GM19240 (cell line): ENCODE results near the gene MEIS2.

Experiments used
- DNase-seq: peaks from one replicate; pipeline ENCODE4 v3.0.0; 2011; ENCODE audit warnings: low spot score; ENCODE audit not compliant: insufficient read length

The MEIS2 gene

DNA sequence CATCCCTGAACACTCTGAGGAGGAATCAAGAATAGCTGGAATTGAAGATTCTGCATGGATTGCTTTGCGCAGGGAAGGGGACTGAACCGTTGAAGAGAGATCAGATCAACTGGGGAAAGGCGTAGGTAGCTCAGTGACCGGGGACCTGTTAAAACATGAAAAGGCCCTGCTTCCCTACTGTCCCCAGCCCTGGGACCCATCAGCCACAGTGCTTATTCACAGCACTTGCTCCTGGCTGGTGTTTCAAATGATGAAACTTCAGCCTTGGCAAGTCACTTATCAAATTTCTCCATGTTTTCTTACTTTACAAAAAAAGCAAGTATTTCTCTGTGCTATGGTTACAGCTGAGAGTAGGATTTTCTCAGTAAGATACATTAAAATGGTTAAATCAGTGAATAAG is 199.3 kb downstream of the MEIS2 start:
- DNase-seq: no peak

DNA sequence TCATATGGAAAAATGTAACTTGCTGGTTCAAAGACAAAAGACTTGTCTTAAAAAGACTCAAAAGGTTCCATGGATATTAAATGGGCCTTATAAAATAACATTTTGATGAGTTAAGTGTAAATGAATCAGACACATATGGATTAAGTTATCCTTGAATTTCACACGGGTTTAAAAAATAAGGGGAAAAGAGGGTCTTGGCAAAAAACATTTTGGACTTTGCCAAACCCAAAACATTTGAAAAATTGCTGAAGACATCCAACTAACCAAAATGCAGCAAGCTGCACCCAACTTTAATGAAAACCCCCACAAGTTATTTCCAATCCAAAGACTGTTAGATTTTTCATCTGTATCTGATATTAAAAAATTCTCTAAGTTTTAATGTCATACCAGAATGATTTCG is 200.7 kb downstream of the MEIS2 start:
- DNase-seq: no peak

DNA sequence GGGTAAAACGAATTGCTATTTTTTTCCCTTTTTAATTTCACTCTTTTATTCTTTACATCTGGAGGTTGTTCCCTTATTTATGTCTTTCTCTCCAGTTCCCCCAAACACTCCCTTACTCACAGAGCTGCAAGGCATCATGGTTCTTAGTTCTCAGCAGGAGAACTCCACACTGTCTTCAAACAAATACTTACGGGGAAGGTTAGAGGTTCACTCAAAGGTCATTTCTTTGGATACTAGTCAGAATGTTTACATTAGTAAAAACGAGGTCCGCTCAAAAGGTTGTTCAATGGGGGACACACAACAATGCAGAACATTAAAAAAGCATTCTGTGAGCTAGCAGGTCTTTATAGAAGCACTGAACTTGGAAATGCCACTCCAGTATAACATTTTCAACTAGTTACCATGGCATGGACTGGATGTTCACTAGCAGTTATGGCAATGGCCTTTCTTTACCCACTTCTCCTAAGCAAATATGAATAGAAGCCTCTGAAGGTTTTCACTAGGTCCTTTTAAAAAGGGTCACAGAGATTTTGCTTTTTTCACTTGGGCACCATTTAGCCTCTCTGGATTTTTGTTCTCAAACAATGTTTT is 201.7 kb downstream of the MEIS2 start:
- no peak for DNase-seq

DNA sequence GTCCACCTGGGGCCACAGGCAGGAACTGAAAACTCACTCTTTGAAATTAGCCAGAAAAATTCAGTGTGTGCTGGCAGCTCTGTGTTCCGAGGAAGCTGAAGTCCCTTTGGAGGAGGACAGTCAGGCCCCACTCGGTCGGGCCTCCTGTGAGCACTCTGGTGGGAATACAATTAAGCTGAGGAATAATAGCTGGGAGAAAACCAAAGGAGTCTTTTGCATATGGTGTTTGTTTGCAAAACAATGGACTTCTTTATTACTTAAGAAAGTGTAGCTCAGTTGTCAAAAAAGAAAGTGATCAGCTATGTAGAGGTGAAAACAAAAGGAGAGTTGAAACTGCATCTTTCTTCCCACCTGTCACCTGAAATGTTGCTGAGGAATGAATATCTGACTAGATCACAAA is 202.5 kb downstream of the MEIS2 start:
- no peak for DNase-seq

DNA sequence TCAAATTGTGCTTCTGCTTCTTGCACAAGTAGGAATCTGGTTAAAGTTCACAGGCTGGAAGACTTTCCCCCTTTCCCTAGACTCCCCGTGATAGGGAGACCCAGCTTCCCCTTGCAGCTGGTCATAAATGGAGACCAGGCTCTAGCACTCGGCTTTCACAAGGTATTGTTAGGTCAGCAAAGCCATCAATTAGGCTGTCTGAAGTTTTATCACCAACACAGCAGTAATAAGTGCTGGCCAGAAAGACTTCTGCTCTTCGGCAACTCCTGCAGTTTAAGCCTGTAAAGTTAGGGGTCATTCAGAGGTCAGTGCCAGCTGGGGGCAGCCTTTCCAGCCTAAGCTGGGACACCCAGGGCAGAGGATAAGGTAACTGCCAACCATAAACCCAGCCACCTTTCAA is 203.4 kb downstream of the MEIS2 start:
- DNase-seq: no peak

DNA sequence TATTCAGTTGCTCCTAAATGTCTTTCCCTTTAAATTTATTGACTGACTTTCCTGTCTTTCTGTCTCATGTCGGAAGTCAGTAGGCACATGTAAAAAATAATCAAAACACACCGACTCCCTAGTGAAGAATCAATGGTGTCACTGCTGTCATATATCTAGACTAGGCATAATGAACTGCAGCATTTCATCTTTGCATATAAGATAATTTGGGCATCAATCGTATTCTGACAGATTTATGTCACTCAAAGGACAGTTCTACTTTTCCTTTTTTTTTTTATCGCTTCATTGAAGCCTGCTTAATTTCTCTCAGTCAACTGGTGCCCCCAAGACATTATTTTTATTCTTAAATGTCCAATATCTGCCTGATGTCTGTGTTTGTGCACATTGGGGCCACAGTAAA is 206.3 kb downstream of the MEIS2 start:
- no peak for DNase-seq

DNA sequence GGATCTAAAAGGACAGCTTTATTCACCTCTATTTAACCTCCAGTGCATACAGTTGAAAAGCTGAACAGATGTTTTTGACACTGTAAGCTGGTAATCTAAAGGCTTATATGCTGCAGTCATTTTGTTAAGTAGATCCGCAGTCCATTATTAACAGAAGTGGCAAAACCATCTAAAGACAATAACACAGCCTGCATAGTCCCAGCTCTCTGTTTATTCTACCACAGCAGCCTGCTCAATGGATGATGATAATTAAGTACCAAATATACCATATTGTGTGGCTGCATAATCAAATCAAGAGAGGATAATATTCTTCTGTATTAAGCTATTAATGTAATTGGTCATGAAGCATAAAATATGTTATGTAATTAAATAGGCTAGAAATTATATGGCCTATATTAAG is 207.1 kb downstream of the MEIS2 start:
- DNase-seq: no peak

DNA sequence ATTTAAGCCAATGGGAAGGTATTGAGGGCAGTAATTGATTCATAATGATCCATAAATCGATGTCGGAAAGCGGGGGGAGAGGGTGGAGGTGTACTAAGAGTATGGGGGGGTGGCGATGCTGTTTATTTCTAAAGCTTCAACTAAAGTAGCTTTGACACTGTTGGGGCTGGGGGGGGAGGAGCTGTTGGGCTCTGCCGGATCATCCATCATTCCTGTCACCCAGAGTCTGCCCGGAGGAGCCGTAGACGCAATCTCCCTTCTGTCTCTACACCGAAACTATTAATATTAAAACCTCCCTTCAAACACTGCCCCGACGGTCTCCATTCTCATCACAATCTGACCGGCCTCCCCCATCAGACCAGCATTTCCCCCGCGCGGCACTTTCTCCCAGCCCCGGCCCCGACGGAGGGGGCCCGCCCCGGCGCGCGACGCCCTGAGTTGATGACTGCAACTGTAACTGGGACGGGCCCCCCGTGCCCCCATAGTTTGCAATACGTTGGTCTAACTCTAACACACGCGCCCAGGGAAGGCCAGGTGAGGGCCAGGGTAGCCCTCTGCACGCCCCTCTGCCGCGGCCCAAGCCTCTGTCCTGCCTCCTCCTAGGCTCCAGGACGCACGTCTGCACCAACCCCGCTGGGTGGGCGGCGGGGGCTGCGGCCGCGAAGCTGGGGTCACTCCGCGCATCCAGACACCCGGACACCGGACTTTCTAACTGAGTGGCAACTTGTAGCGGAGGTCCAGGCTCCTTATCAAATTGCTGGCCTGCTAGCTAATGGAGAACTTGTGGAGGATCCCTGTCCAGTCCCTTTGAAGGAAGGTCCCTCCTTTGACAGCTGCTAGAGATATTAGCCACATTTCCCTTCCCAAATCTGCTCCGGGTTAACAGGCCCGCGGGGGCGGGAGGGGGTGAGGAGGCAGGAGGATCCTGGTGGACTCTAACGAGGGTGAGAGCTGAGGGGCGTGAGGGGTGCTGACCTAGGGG is 212.0 kb downstream of the MEIS2 start:
- no peak for DNase-seq

DNA sequence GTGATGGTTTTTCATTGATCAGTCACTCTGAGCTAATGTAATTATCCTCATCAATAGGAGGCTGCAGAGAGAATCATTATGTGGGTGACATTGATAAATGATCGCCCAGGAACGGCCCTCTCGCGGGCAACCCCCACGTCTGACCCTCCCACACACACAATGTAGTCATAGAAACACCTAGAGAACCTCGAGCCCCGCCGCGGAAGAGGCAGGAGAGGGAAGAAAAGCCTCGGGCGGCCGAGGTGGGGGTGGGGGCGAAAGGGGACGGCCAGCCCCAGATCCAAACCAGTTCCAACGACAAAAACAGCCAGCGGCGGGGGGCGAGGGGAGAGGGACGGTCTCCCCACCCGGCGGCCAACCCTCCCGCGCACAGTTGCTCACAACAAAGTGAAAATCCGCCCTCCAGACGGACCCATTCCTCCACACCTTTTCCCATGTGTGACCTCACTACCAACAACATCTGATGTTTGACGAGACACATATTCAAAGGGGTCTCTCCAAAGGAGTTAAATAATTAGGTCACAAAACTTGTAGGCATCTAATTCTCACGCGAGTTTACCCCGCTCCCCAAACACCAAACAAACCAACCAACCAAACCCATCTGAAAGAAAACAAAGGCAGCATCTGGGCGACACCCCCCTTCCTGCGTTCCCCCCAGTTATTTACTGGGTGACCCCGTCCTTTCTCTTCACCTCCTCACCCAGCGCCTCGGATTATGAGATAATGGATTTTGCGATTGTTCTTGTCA is 213.0 kb downstream of the MEIS2 start:
- DNase-seq: no peak

DNA sequence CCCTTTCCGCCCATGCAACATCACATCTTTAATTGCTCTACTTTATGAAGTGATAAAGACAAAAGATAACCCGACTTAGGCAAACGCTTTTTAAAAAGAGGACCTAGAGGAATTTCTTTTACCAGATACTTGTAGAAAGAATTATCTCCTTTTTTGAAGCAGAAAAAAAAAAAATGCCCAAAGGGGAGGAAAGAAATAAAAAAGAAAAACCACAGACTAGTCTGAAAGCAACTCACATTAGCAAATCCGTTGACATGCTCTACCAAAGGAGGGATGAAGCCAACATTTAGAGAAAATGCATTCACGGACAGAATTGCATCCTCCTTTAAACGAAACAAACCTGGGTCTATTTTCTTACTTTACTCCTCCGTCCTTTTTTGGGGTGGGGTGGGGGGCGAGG is 213.6 kb downstream of the MEIS2 start:
- no peak for DNase-seq

DNA sequence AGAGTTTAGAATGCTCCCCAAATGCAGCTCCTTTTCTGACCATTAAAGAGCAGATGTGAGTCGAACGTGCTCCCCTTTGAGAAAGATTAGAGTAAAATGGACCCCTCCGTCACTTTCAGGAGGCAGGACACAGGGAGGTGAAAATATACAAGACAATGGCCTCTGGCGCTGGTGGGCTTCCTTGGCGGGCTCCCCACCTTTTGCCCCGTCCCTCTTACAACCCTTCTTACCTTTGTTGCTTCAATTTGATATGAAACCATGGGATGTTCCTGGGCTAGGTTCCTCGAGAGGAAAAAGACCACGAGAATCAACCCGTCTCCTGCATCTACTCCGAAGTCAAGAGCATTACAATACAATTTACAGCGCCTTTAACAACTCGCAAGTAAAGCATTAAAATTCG is 214.2 kb downstream of the MEIS2 start:
- DNase-seq: no peak

DNA sequence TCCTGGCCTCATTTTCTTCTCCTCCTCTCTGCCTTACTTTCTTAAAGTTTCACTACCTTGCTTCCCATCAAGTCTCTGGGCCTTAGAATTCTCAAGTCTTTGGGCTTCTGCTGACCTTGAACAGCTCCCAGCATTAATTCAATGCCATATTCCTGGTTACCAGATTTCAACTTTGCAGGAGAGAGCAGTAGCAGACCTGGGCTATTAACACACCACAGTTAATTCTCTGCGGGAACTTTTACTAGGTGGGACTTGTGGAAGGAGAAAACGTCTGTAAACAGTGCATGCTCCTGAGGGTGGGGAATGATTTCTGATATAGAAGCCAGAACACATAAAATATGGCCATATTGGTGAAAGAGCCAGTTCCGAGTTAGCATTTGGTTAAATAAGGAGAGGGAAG is 214.6 kb downstream of the MEIS2 start:
- DNase-seq: no peak

DNA sequence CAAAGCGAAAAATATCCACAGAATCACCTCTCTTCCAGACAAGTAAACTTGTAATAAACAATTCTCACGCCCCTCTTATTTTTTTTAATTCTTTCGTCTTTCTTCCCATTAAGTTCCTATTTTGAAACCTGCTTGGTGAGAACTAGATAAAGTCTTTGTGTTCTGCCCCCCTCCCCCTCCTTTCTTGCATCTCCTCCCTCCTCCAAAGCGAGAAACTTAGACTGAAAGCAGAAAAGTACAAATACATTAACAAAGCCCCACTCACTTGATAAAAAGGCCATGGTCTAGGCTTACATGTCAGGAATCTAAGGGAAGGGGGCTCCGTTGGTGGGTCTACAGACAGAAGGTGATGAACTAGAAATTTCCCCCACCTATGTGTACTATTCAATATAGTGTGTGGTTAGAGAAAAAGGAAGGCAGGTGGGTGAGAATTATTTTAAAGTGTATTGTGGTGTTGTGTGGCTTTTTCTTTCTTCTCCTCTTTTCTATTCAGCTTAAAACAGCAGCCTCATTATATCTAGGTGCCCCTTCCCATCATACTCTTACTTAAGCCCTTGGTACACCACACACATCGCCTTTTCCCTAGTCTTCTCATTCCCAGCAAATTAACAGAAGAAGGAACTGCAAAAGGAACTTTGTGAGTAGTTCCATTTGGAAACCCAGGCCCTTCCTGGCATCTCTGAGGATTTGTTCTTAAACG is 215.3 kb downstream of the MEIS2 start:
- no peak for DNase-seq

DNA sequence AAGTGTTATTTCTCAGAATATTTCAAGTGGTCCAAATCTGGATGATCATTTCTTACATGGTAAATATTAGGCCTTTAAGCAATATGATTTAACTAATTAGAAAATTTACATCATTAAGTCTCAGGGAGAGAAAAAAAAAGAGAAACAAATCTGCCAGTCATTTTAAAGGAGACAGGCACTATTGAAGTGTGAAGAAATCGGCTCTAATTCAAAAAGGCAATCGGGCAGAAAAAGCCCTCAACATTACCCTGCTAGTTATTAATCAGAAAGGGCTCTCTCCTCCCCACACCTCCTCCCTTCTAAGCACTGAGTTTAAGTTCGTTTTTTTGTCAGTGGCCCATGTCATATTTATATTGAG is 215.9 kb downstream of the MEIS2 start:
- no peak for DNase-seq

DNA sequence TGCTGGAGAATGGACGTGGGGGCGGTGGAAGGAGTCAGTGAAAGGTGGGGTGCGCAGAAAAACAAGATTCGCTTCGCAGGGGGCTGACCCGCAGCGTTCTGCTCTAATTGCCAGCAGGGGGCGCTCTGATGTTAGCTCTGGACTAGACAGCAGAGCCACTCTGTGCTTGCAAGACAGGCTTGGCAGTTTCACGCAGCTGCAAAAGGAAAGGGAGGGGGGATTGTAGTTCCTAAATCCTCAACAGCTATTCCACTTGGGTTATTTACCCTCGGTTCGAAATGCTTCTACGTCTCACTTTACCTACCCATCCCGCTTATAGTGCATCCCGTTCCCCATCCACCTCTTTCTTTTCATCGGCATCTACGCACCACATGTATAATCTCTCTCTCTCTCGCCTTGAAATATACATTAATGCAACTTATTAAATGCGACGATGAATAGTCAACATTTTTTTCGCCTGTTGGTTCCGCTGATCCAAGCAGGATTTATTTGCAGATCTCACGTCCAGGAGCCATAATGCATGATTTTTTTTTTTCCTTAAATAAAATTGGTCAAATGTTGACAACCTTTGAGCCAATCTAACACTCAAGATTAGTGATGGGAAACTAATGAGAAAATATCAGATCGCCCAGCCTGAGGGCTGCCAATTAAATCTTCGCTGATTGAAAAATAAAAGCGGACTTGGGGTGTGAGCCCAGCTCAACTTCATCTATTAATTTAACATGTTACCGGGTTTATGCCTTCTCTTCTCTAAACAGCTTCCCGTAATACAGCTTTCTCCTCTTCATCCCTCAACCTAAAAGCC is 216.4 kb downstream of the MEIS2 start:
- peak; percentile 68 for DNase-seq

DNA sequence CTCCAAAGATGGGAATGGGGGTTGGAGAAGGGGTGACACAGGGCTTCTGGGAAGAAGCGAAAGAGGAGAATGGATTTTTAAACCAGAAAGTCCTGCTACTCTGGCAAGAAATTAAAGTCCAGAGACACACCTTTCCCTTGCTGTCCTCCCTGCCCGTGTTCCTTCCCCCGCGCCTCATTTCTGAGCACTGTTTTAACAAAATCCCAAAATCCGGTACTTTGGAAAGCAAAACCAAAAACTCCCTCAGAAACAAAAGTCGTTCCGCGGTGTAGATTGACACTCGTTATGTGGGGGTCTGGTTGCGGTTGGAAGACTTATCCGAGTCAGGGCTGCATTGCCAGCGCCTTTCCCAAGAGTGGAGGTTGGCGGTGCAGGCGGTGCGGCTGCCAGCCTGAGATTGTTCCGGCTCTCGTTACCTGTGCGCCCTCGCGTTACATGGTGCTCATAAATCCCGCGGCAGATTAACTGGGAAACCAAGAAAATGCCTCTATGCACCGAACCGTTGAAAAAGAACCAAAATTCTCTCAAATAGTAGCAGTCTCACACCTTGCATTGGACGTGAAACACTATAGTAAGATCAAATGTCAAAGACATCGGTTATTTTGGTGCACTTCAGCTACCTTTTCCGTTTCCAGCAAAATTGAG is 217.7 kb downstream of the MEIS2 start:
- DNase-seq: no peak

DNA sequence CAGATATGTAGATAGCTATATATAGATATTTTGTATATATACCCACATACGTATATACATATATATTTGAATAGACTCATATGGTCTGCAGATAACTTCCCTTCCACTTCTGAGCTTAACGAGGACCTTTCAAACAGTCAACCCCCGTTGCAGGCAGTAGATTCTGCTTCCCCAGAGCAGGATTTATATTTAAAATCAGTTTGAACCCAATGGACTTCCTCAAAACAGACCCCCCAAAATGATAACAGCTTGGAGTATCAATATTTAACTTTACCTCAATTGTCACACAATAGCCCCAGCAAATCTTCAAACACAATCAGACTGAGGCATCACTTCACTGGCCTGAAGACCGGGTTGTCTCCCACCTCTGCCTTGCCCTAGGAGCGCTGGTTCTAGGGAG is 218.3 kb downstream of the MEIS2 start:
- no peak for DNase-seq

DNA sequence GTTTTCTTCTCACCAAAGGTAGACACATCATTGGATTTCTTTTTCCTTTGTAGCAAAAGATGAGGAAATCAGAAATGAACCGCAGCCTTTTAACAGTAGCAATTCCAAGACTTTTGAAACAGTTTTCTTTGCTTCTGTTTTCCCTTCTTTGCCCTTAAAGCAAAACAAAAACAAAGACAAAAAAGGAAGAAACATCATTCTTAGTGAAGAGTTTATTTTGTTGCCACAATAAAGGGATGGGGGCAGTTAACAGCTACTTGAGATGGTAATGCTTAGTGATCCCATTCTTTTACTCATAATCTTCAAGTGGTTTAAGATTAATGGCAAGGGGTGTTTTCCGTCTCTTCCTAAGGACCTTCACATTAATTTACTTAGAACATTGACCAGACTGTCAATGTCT is 218.8 kb downstream of the MEIS2 start:
- DNase-seq: no peak

DNA sequence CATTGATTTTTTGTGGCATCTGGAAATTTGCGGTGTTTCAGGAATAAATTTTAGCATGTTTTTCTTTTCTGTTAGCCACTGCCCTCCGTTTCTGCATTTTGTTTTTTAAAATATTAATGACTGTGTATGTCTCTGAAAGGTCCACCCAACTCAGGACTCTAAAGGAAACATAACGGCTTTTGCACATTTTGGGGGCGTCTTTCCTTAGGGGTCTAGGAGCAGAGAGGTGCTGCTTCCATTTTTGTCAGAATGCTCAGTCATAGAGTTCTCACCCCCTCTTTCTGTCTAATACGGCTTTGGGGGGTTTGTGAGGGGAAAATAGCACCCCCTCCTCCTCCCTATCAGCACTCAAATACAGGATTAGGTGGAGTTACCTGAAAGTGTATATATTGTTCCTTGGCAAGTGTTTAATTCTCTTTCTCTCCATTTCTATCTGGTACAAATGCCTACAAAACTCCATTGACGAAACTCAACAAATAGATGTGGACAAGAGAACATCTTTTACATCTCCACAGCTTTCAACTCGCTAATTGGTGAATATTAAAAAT is 219.4 kb downstream of the MEIS2 start:
- DNase-seq: no peak
